ENCODE results near the gene CDK11B. TPM values are rescaled to one million over a fixed set of nuclear protein-coding genes. Genes with fewer than 3 reads are reported as not detected.

CDK11B gene
- 5.2 and 7.3 TPM in 2 replicates for total RNA-seq

GRCh38 chr1:1658583-1659549 is at the start of gene CDK11B:
Gene CDK11B, minus strand, starts transcription at chr1:1659004. Its CDS starts 1,519 bp downstream, at chr1:1657485.

GRCh38 chr1:1692714-1693647 is 34.2 kb upstream of the CDK11B start, which contains the start of gene SLC35E2B:
Gene SLC35E2B, minus strand, starts transcription at chr1:1692795. Its CDS starts 16,096 bp downstream, at chr1:1676699.

GRCh38 chr1:1631782-1632420 is 26.9 kb downstream of the CDK11B start, which contains the start of gene MMP23B:
Gene MMP23B, plus strand, starts transcription at chr1:1632173. Its CDS starts 46 bp downstream, at chr1:1632219.

GRCh38 chr1:1615256-1616044 is 43.4 kb downstream of the CDK11B start, which contains the start of gene MIB2:
Gene MIB2, plus strand, starts transcription at chr1:1615500. Its CDS starts 7,953 bp downstream, at chr1:1623453.

GRCh38 chr1:1599935-1600860 is 58.6 kb downstream of the CDK11B start, which contains the start of gene FNDC10:
Gene FNDC10, minus strand, starts transcription at chr1:1600135. Its CDS starts 120 bp downstream, at chr1:1600015.

Other genes with a start within 250 kb of the CDK11B start
- gene ANKRD65, start 237.7 kb downstream of the CDK11B start, total RNA-seq = 2.2 TPM in 1 of 2 replicates, not detected in the other
- gene VWA1, start 223.3 kb downstream of the CDK11B start, total RNA-seq = 17.7 and 32.0 TPM in 2 replicates
- not detected in 2 replicates for gene ATAD3C, start 209.3 kb downstream of the CDK11B start, total RNA-seq
- 15.7 and 19.9 TPM in 2 replicates for gene ATAD3B, start 187.2 kb downstream of the CDK11B start, total RNA-seq
- gene ATAD3A, start 146.8 kb downstream of the CDK11B start, total RNA-seq = 34.5 and 35.4 TPM in 2 replicates
- 7.0 TPM in 2 replicates for gene TMEM240, start 118.4 kb downstream of the CDK11B start, total RNA-seq
- gene SSU72, start 84.1 kb downstream of the CDK11B start, total RNA-seq = 85.7 and 101 TPM in 2 replicates
- gene FNDC10, start 58.9 kb downstream of the CDK11B start, total RNA-seq = 10.8 and 14.9 TPM in 2 replicates
- 51.0 and 54.3 TPM in 2 replicates for gene MIB2, start 43.5 kb downstream of the CDK11B start, total RNA-seq
- 15.7 and 30.8 TPM in 2 replicates for gene MMP23B, start 26.8 kb downstream of the CDK11B start, total RNA-seq
- 20.6 and 23.0 TPM in 2 replicates for gene SLC35E2B, start 33.8 kb upstream of the CDK11B start, total RNA-seq
- gene CDK11A, start 65.4 kb upstream of the CDK11B start, total RNA-seq = 3.7 and 8.3 TPM in 2 replicates
- gene NADK, start 119.5 kb upstream of the CDK11B start, total RNA-seq = 51.4 and 56.5 TPM in 2 replicates
- 135 and 146 TPM in 2 replicates for gene GNB1, start 232.1 kb upstream of the CDK11B start, total RNA-seq

All from cardiac atrium fibroblast (primary cell).